IMR-90 (cell line): ENCODE data around the gene GABPB1. TPM values are rescaled to one million over a fixed set of nuclear protein-coding genes. Genes with fewer than 3 reads are reported as not detected.

Experiments
- ATAC-seq: fragments of 200-7000 bp; cut with Tn5 transposase; 2 replicates; pipeline ENCODE4 v1.9.1; 2020; ENCODE audit warnings: low read depth, mild to moderate bottlenecking, moderate library complexity
- BruUV-seq: library from RNA; stranded (reverse); fragments of 400-500 nt; replicated peaks from 2 replicates; lab custom pipeline; 2021; lab: Mats Ljungman, UMichigan
- CTCF ChIA-PET: fragments of 300-600 bp; formaldehyde crosslinking; extraction: SDS; loops from one replicate; lab custom pipeline; 2021; ENCODE audit warnings: antibody characterized with exemption; lab: Yijun Ruan, JAX
- POLR2A ChIA-PET: fragments of 300-600 bp; sonication (Branson Sonifier 250); formaldehyde crosslinking; loops from one replicate; lab custom pipeline; 2022; ENCODE audit warnings: antibody characterized with exemption; ENCODE audit not compliant: unreplicated experiment; lab: Charles Lee
- DNase-seq: peaks from one replicate; pipeline ENCODE4 v3.0.0; 2013
- H2AFZ ChIP-seq: replicated peaks from 2 replicates; pipeline ENCODE3; 2013; ENCODE audit warnings: low read length, mild to moderate bottlenecking; ENCODE audit not compliant: poor library complexity
- H2AK5ac ChIP-seq: 2 replicates; pipeline ENCODE4 v1.6.1; 2013; ENCODE audit warnings: low read depth, low read length, inconsistent platforms
- H2AK9ac ChIP-seq: replicated peaks from 2 replicates; pipeline ENCODE3; 2013; ENCODE audit warnings: mild to moderate bottlenecking, low read depth, low read length, moderate library complexity; ENCODE audit not compliant: poor library complexity
- H2BK120ac ChIP-seq: 2 replicates; pipeline ENCODE4 v1.6.1; 2013; ENCODE audit warnings: low read depth, low read length, inconsistent platforms
- H2BK15ac ChIP-seq: 3 replicates; pipeline ENCODE4 v1.6.1; 2013; ENCODE audit warnings: low read depth, low read length, inconsistent platforms
- H2BK20ac ChIP-seq: 2 replicates; pipeline ENCODE4 v1.6.1; 2013; ENCODE audit warnings: low read depth, mild to moderate bottlenecking, inconsistent platforms, low read length, moderate library complexity
- H2BK5ac ChIP-seq: 2 replicates; pipeline ENCODE4 v1.6.1; 2013; ENCODE audit warnings: mild to moderate bottlenecking, low read depth, low read length, inconsistent platforms; ENCODE audit not compliant: poor library complexity, severe bottlenecking
- H3K14ac ChIP-seq: replicated peaks from 2 replicates; pipeline ENCODE4 v1.6.1; 2013; ENCODE audit warnings: low read depth, low read length, inconsistent platforms
- H3K18ac ChIP-seq: 2 replicates; pipeline ENCODE4 v1.6.1; 2013; ENCODE audit warnings: low read depth, low read length, control low read depth
- H3K23ac ChIP-seq: 2 replicates; pipeline ENCODE4 v1.6.1; 2013; ENCODE audit warnings: low read depth, low read length, inconsistent platforms
- H3K27ac ChIP-seq: 2 replicates; pipeline ENCODE4 v1.5.1; 2013; ENCODE audit warnings: mild to moderate bottlenecking, control low read depth, low read length; ENCODE audit not compliant: insufficient read depth
- H3K27me3 ChIP-seq: 2 replicates; pipeline ENCODE4 v1.6.1; 2013; ENCODE audit warnings: low read length; ENCODE audit not compliant: control insufficient read depth, insufficient read depth
- H3K36me3 ChIP-seq: 2 replicates; pipeline ENCODE4 v1.6.1; 2013; ENCODE audit warnings: low read length, mixed read lengths; ENCODE audit not compliant: control insufficient read depth, insufficient read depth
- H3K4ac ChIP-seq: 2 replicates; pipeline ENCODE4 v1.6.1; 2013; ENCODE audit warnings: low read depth, low read length, inconsistent platforms
- H3K4me1 ChIP-seq: 2 replicates; pipeline ENCODE4 v1.6.1; 2013; ENCODE audit warnings: low read length, mixed read lengths; ENCODE audit not compliant: control insufficient read depth, insufficient read depth
- H3K4me2 ChIP-seq: 2 replicates; pipeline ENCODE4 v1.6.1; 2013; ENCODE audit warnings: low read depth, mild to moderate bottlenecking, control low read depth, low read length, moderate library complexity
- H3K4me3 ChIP-seq: 2 replicates; pipeline ENCODE4 v1.5.1; 2013; ENCODE audit warnings: low read depth, mild to moderate bottlenecking, control low read depth, low read length, moderate library complexity; ENCODE audit not compliant: insufficient read depth
- H3K56ac ChIP-seq: 2 replicates; pipeline ENCODE4 v1.6.1; 2013; ENCODE audit warnings: low read length, inconsistent platforms; ENCODE audit not compliant: insufficient read depth; ENCODE audit errors: extremely low read depth
- H3K79me1 ChIP-seq, 2 experiments: 2 replicates each; pipeline ENCODE4 v1.6.1; 2013; ENCODE audit warnings: low read length in 2 of 2, inconsistent platforms in 1 of 2, low read depth in 1 of 2
- H3K9ac ChIP-seq: 2 replicates; pipeline ENCODE4 v1.6.1; 2013; ENCODE audit warnings: low read depth, low read length, control low read depth
- H3K9me1 ChIP-seq: 2 replicates; pipeline ENCODE4 v1.6.1; 2013; ENCODE audit warnings: low read length, inconsistent platforms; ENCODE audit not compliant: insufficient read depth
- H3K9me3 ChIP-seq: 2 replicates; pipeline ENCODE4 v1.6.1; 2013; ENCODE audit warnings: low read length; ENCODE audit not compliant: control insufficient read depth, insufficient read depth
- H4K20me1 ChIP-seq: 2 replicates; pipeline ENCODE4 v1.6.1; 2013; ENCODE audit warnings: low read length, inconsistent platforms; ENCODE audit not compliant: insufficient read depth
- H4K5ac ChIP-seq: 2 replicates; pipeline ENCODE4 v1.6.1; 2013; ENCODE audit warnings: mild to moderate bottlenecking, low read depth, low read length, control low read depth
- H4K8ac ChIP-seq, 2 experiments: 2 replicates each; pipeline ENCODE4 v1.6.1; 2013; ENCODE audit warnings: low read depth in 2 of 2, low read length in 2 of 2, control low read depth in 1 of 2, inconsistent platforms in 1 of 2
- H4K91ac ChIP-seq: 2 replicates; pipeline ENCODE4 v1.6.1; 2013; ENCODE audit warnings: low read depth, low read length, inconsistent platforms; ENCODE audit not compliant: insufficient read depth
- BHLHE40 ChIP-seq: fragments of 150-350 bp; IDR thresholded peaks from 2 replicates; pipeline ENCODE4 v1.6.1; 2016; ENCODE audit warnings: mild to moderate bottlenecking, low read depth, low read length
- CEBPB ChIP-seq: IDR thresholded peaks from 2 replicates; pipeline ENCODE4 v1.6.1; 2012; ENCODE audit warnings: low read depth, low read length, improper control_type of control experiment
- CHD1 ChIP-seq: IDR thresholded peaks from 2 replicates; pipeline ENCODE4 v1.6.1; 2012; ENCODE audit warnings: low read depth, low read length, improper control_type of control experiment
- FOS ChIP-seq: fragments of 150-350 bp; IDR thresholded peaks from 2 replicates; pipeline ENCODE4 v1.6.1; 2016; ENCODE audit warnings: low read depth, low read length
- MAFK ChIP-seq: IDR thresholded peaks from 2 replicates; pipeline ENCODE4 v1.6.1; 2012; ENCODE audit warnings: low read depth, low read length, improper control_type of control experiment
- MAZ ChIP-seq: IDR thresholded peaks from 2 replicates; pipeline ENCODE4 v1.6.1; 2012; ENCODE audit warnings: low read depth, mild to moderate bottlenecking, low read length, improper control_type of control experiment, moderate library complexity, borderline replicate concordance
- MXI1 ChIP-seq: IDR thresholded peaks from 2 replicates; pipeline ENCODE4 v1.6.1; 2012; ENCODE audit warnings: low read depth, mild to moderate bottlenecking, low read length, moderate library complexity, borderline replicate concordance
- NFE2L2 ChIP-seq: fragments of 150-350 bp; IDR thresholded peaks from 2 replicates; pipeline ENCODE4 v1.6.1; 2016; ENCODE audit warnings: low read depth, mild to moderate bottlenecking, low read length
- POLR2A ChIP-seq: IDR thresholded peaks from 2 replicates; pipeline ENCODE4 v1.6.1; 2012; ENCODE audit warnings: mild to moderate bottlenecking, low read depth, low read length
- RAD21 ChIP-seq: IDR thresholded peaks from 2 replicates; pipeline ENCODE4 v1.6.1; 2012; ENCODE audit warnings: low read length, improper control_type of control experiment
- RFX5 ChIP-seq: IDR thresholded peaks from 2 replicates; pipeline ENCODE4 v1.8.0; 2012; ENCODE audit warnings: low read depth, mild to moderate bottlenecking, low read length, moderate library complexity
- SMC3 ChIP-seq: fragments of 150-350 bp; IDR thresholded peaks from 2 replicates; pipeline ENCODE4 v1.6.1; 2016; ENCODE audit warnings: low read depth, mild to moderate bottlenecking, antibody characterized with exemption, low read length, moderate library complexity
- USF2 ChIP-seq: fragments of 150-350 bp; IDR thresholded peaks from 2 replicates; pipeline ENCODE4 v1.6.1; 2017; ENCODE audit warnings: mild to moderate bottlenecking, antibody characterized with exemption, low read length, low read depth
- WGBS, 2 experiments: methylation state at CpG; one replicate each; pipeline versions ENCODE4 v1.1.5 to v1.1.7; 2013; ENCODE audit warnings: missing lambda C conversion rate in 2 of 2; ENCODE audit not compliant: insufficient read length in 1 of 2; ENCODE audit errors: extremely low coverage in 2 of 2; 5-methylcytosine and 5-hydroxymethylcytosine counted together
- dilution Hi-C: fragments of 300-500 bp; cut with HindIII; formaldehyde crosslinking; loops from one replicate; pipeline ENCODE4 v1.14.3; 2018; ENCODE audit warnings: low sequenced_read_pairs; ENCODE audit not compliant: unreplicated experiment
- in situ Hi-C: fragments of 300-500 bp; cut with MboI; formaldehyde crosslinking; loops from 3 replicates; pipeline ENCODE4 v1.14.3; 2019; ENCODE audit warnings: low sequenced_read_pairs, inconsistent platforms, mixed read lengths
- intact Hi-C: fragments of 100-400 bp; cut with micrococcal nuclease; formaldehyde crosslinking; loops from 2 replicates; pipeline ENCODE4 v1.10.0; 2022
- polyA plus RNA-seq, 3 experiments: library from polyadenylated mRNA; depleted of rRNA; stranded (reverse); fragments of >200 nt; gene quantifications; 2 replicates each; pipeline ENCODE4 v1.2.3, GENCODE V29; 2012; ENCODE audit warnings: low replicate concordance in 1 of 3
- total RNA-seq: library from RNA; depleted of rRNA; stranded (reverse); fragments of >200 nt; gene quantifications from 2 replicates; pipeline ENCODE4 v1.2.3, GENCODE V29; 2012
- TF ChIP-seq, protein P1 (sequence below): fragments of 150-350 bp; IDR thresholded peaks from 2 replicates; pipeline ENCODE4 v1.6.1; 2016; ENCODE audit warnings: low read depth, mild to moderate bottlenecking, low read length, moderate library complexity, borderline replicate concordance

The GABPB1 gene
- total and polyA plus RNA-seq, 2 of the 4 experiments (the other 2 are of a cell fraction), result 26.3 to 89.3 TPM

GRCh38 chr15:50341616-50342136 lies 13.3 kb downstream of the GABPB1 start:
- Histone ChIP-seq H3K18ac (no peak overlapping the region), H4K91ac (no peak overlapping the region), H2AK9ac (no peak overlapping the region), H2AFZ (no peak overlapping the region), H4K5ac (no peak overlapping the region), H3K27ac (no peak overlapping the region), H3K9ac (no peak overlapping the region), H4K8ac (no peak overlapping the region), H4K20me1 (no peaks in the 10 kb centered on the region; the same call in 1 of the 2 replicates), H3K14ac (no peak overlapping the region), H3K36me3 (peaks cover 3% of the 10 kb centered on the region; the same call in 1 of the 2 replicates), H3K9me3 (no peaks in the 10 kb centered on the region), H3K4ac (no peak overlapping the region), H2BK120ac (no peak overlapping the region), H2AK5ac (no peak overlapping the region), H3K4me3 (no peak overlapping the region), H3K27me3 (no peaks in the 10 kb centered on the region), H2BK15ac (no peak overlapping the region), H2BK20ac (no peak overlapping the region), H3K4me1 (no peaks in the 10 kb centered on the region), H3K56ac (no peak overlapping the region), H3K79me1 (peaks cover 36 to 68% of the 10 kb centered on the region in 2 experiments), H3K4me2 (no peak overlapping the region), H3K9me1 (peaks cover 3% of the 10 kb centered on the region; the same call in 1 of the 2 replicates), H2BK5ac (no peak overlapping the region), H3K23ac (no peak overlapping the region)
- intact Hi-C loops, result no loop called here
- no TSS peak for BruUV-seq
- ChIA-PET POLR2A (no interaction called here), CTCF (interaction anchor here (0.6 kb wide), 1 partner anchor 10 kb away, joined by 3 read pairs; no protein-coding TSS in a partner anchor)
- DNase-seq (no peak), ATAC-seq (no peak)
- WGBS, 2 experiments, result no CpG with 5 or more reads among the region's 7 CpGs
- dilution Hi-C loops, result no loop called here
- no peak for TF ChIP-seq NFE2L2
- no peak for TF ChIP-seq SMC3
- no peak for TF ChIP-seq RFX5
- no peak for TF ChIP-seq CEBPB
- no peak for TF ChIP-seq MAFK
- TF ChIP-seq RAD21, result no peak
- no peak for TF ChIP-seq CHD1
- no peak for TF ChIP-seq MAZ
- no peak for TF ChIP-seq POLR2A
- TF ChIP-seq FOS, result no peak
- no peak for TF ChIP-seq MXI1
- TF ChIP-seq BHLHE40, result no peak
- no peak for TF ChIP-seq USF2
- TF ChIP-seq, protein P1, sequence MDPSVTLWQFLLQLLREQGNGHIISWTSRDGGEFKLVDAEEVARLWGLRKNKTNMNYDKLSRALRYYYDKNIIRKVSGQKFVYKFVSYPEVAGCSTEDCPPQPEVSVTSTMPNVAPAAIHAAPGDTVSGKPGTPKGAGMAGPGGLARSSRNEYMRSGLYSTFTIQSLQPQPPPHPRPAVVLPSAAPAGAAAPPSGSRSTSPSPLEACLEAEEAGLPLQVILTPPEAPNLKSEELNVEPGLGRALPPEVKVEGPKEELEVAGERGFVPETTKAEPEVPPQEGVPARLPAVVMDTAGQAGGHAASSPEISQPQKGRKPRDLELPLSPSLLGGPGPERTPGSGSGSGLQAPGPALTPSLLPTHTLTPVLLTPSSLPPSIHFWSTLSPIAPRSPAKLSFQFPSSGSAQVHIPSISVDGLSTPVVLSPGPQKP, result no peak
- in situ Hi-C loops, result no loop called here
